Activated CD4-positive, alpha-beta T cell treated with anti-CD3 and anti-CD28 coated beads, Interleukin-2, amount 50 U/mL, for 1 hour (primary cell): Measurements from ENCODE around the gene FRMD5.
"Not testable (repeated sequence)": the region's sequence is repeated elsewhere in the genome, so short reads cannot be mapped to it uniquely, and the experiment has no call there.

Experiments used
- DNase-seq: peaks from one replicate; pipeline ENCODE4 v3.0.0-alpha.2; 2020

FRMD5 gene

DNA sequence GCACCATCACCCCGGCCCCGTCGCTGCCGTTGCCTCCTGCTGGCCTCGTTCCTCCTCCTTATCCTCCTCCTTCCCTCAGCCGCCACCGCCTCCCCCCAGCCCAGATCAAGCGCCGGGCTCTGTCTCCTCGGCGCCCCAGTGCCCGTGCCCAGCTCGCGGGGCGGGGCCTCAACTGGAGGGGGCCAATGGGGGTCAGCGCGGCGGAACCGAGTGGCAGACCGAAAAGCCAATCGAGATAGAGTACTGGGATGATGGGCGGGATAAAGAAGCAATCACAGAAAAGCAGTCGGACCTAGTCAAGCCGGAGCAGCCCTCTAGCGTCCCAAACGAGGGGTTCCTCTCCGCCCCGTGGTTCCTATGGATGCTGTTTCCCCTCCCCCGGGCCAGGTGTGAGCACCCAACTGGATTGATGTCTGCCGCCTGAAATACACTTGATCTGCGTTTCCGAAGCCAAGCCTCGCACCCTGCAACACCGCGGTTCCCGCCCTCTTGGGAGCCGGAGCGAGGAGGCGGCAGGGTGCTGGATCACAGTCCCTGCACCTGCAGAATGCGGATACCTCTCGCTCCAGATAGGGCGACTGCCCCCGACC lies at the start of gene FRMD5:
Gene FRMD5, minus strand, starts transcription at position 121 of the 590 bp plus-strand sequence.
- DNase-seq, result peak; percentile 85

- no peak for DNase-seq
Measured at GRCh38 chr15:44243829-44244228, 48.8 kb upstream of the FRMD5 start.

- no peak for DNase-seq
Measured at GRCh38 chr15:44243141-44243540, 48.1 kb upstream of the FRMD5 start.

- no peak for DNase-seq
Measured at GRCh38 chr15:44231842-44232241, 36.8 kb upstream of the FRMD5 start.

GRCh38 chr15:44229301-44229700 lies 34.2 kb upstream of the FRMD5 start:
- DNase-seq, result not testable (repeated sequence)

DNA sequence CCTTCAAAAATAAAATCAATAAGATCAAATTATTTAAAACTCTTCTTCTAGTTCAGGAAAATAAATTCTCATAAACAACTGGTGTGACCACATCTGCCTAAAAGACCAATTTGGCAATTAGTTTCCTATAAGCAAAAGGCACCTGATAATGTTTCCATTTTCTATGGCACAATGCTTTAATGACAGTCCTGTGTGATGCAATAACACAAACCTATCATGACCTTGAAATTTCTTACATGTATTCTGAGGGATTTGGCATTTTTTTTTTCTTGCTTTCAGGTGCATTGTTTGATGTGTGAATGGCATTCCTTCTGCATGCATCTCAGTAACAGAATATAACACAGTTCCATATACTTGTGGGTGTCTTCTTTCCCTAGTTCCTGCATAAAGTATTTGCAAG lies 32.5 kb upstream of the FRMD5 start:
- DNase-seq, result no peak

GRCh38 chr15:44227001-44227400 lies 31.9 kb upstream of the FRMD5 start:
- not testable (repeated sequence) for DNase-seq

DNA sequence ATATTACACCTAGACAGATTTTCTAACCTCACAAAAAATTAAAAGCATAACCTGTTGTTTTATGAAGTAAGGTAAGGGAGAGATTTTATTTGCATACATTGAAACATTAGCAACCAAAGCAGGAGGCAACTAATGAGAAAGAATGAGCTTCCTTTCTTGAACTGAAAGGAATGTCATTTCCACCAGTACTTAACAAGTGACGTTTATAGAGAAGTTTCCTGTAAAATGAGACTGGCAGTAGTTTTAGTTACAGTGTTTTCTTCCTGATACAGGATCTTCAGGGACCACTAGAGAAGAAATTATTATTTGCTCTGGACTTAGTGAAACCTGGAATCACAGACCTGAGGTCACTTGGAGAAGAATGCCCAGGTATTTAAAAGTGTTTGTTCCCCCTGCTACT lies 27.4 kb upstream of the FRMD5 start:
- no peak for DNase-seq

GRCh38 chr15:44219073-44219472 lies 24.0 kb upstream of the FRMD5 start:
- DNase-seq, result no peak

DNA sequence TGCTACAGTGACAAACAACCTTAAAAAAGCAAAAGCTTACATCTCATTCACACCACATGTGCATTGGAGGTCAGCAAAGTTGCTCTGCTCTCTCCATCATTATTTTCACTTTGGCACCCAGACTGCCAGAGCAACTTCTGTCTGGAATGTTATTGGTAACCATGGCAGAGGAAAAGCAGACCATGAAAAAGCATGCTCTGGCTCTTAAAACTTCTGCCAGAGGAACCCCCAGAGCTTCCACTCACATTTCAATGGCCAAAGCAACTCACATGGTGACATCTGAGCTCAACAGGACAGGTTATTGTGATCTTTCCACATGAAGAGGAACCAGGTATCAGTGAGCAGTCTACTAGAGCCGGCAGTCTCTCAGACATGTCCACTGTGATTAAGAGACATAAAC lies 21.9 kb upstream of the FRMD5 start:
- no peak for DNase-seq

DNA sequence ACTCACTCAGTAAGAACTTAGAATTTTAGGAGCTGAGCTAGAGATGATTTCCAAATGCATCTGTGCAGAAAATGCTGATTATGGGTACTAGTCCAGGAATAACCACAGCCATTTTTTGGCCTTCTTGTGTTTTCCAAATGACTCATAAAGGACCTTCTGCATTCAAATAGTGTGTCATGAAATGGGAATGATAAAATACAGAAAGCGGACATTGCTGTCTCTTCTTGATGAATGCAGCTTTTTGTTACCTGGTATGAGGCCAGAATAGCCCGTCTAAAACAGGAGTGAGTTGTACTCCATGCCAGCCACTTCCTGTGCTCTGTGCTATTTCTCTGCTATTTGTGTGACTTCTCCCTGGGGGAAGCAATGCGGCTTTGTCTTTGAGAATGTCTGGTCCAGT lies 20.5 kb upstream of the FRMD5 start:
- DNase-seq, result no peak

GRCh38 chr15:44208956-44209355 lies 13.9 kb upstream of the FRMD5 start:
- DNase-seq, result no peak

DNA sequence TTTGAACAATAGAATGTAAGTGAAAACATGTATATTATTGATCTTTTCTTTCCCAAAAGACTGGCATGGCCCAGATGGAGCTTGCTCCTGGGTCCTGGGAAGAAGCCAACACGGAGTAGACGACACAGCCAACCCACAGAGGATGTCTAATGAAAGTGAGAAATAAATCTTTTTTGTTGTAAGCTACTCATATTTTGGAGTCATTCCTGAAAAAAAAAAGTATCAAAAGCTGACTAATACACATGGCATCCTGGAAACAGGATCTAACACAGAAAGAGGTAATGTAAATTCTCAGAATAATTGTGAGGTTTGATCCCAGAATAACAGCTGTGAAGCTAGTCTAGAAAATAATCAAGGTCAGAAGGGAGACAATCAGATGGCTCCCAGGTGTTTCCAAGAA lies 12.6 kb upstream of the FRMD5 start:
- DNase-seq, result no peak

DNA sequence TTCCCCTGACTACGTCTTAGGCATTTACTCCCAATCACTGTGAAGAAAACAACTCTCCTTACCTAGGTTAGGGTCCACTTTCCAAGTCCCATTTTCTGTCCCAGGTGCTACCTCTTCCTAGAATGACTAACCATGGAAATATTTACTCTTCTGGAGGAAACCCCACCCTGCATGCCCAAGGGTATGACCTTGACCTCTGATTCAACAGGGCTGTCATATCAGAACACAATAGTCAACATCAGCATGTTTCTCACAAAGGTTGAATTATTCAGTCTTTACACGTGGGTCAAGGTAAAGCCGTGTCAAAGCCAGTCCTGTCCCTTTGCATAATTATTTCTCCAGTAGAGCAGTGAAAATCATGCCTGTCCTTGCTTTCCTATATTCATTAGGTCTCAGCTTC lies 4.3 kb upstream of the FRMD5 start:
- DNase-seq, result no peak

DNA sequence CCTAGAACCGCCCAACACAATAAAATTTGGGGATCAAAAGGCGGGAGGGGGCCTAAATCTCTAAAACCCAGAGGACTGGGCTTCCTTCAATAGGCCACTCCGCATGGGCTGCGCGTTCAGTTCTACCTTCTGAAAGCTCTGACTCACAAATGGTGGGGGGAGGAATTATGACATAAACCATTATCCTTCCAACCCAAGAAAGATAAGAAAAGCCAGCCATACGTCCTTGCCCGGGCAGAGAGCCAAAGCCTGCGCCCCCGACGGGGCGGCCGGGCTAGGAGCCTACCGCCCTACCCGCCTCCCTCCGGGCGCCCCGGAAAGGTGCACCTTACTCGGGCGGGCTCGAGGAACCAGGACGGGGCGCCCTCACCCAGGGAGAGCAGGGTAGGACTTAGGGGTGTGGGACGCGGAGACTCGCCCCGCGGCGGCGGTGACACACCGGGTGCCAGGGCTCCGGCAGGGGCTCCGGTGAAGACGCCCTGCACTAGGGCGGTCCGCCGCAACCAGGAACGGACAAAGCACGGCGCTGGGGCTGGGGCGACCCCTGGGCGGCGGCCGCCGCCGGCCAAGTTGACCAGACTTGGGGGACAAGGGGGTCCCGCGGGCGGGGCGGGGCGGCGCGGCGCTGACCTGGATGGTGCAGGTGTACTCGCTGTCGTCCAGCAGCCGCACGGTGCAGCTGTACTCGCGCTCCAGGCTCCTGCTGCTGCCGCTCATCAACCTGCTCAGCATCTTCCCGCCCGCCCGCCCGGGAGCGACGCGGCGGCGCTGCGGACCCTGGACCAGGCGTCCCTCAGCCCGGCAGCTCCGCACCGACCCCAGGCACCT lies 534 bp downstream of the FRMD5 start:
- DNase-seq, result peak; percentile 18

GRCh38 chr15:44193651-44194322 lies 1.3 kb downstream of the FRMD5 start:
- no peak for DNase-seq

DNA sequence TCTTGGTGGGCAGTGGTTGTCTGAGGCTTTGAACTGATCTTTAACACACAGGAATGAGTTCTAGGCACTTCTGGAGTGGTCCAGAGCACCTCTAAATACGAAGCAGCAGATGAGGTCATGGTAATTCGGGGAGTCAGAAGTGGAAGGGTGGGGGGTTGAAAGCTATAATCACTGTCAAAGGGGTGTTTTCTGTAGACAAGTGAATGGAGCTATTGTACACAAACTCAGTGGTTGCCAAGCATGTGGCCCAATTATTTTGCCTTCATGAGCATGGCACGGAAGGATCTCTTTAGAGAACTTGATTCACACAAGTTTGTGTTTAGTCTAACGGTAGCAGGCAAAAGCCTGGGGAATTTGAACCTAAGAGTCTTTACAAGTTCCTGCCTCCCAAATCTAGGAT lies 6.3 kb downstream of the FRMD5 start:
- no peak for DNase-seq

GRCh38 chr15:44186705-44187104 lies 8.4 kb downstream of the FRMD5 start:
- no peak for DNase-seq

GRCh38 chr15:44183363-44183762 lies 11.7 kb downstream of the FRMD5 start:
- DNase-seq, result no peak

GRCh38 chr15:44181410-44181809 lies 13.7 kb downstream of the FRMD5 start:
- DNase-seq, result no peak

DNA sequence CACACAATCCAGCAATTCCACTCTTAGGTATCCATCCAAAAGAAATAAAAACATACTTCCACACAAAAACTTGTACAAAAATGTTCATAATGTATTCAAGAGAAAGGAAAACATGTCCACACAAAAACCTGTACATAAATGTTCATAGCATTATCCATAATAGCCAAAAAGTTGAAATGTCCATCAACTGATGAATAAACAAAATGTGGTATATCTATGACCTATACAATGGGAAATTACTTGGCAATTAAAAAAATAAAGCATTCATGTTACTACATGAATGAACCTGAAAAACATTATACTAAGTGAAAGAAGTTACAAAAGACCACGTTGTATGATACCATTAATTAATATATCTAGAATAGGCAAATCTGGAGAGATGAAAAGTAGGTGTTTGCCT lies 17.9 kb downstream of the FRMD5 start:
- no peak for DNase-seq

GRCh38 chr15:44173813-44174212 lies 21.3 kb downstream of the FRMD5 start:
- no peak for DNase-seq

DNA sequence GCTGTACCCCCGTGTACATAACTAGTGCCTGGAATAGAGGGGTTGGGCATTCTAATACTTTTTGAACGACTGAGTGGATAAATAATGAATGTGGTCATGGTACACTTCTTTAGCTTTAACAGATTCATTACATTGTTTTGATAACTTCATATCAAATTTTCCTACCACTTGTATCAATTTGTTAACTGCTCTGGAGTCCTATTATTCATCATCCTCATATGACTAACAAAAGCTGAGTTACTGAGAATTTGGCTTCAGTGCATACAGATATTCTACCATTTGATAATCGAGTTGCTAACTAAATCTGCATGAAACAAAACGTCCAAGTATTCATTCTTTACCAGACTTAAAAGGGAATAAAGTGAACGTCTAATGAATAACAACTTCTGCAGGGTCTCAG lies 31.7 kb downstream of the FRMD5 start:
- no peak for DNase-seq

- DNase-seq, result no peak
Measured at GRCh38 chr15:44160796-44161195, 34.3 kb downstream of the FRMD5 start.
